GM12878 (cell line): ENCODE results near the gene SRSF8.

ENCODE experiments used
- BHLHE40 ChIP-seq, 2 experiments: fragments of 450-650 bp in 1 of 2; IDR thresholded peaks; 2 replicates each; pipeline ENCODE4 v1.6.1; 2011 to 2017; ENCODE audit warnings: low read depth in 2 of 2, borderline replicate concordance in 1 of 2, improper control_type of control experiment in 1 of 2, low read length in 1 of 2, mild to moderate bottlenecking in 1 of 2
- CTCF ChIP-seq, 3 experiments: IDR thresholded peaks in 2 of 3; conservative IDR thresholded peaks in 1 of 3; 2 replicates each; pipeline ENCODE4 v1.5.1; 2011; ENCODE audit warnings: low read depth in 3 of 3, low read length in 3 of 3, mild to moderate bottlenecking in 3 of 3, control low read depth in 2 of 3, moderate library complexity in 2 of 3, inconsistent platforms in 1 of 3, mixed read lengths in 1 of 3; ENCODE audit not compliant: control insufficient read depth in 2 of 3, insufficient read depth in 1 of 3; ENCODE audit errors: extremely low read depth in 1 of 3
- EP300 ChIP-seq, 2 experiments: fragments of 150-350 bp in 1 of 2; IDR thresholded peaks; 2 replicates each; pipeline ENCODE4 v1.6.1; 2011 to 2012; ENCODE audit warnings: low read depth in 2 of 2, low read length in 2 of 2, borderline replicate concordance in 1 of 2, improper control_type of control experiment in 1 of 2, inconsistent platforms in 1 of 2; ENCODE audit not compliant: control insufficient read depth in 1 of 2
- EZH2 ChIP-seq: IDR thresholded peaks from 2 replicates; pipeline ENCODE4 v1.6.1; 2012; ENCODE audit warnings: low read depth, mild to moderate bottlenecking, control low read depth, inconsistent platforms, low read length, borderline replicate concordance; ENCODE audit not compliant: control insufficient read depth
- NFIC ChIP-seq: IDR thresholded peaks from 2 replicates; pipeline ENCODE4 v1.6.1; 2012; ENCODE audit warnings: low read depth, mild to moderate bottlenecking, inconsistent platforms, low read length, moderate library complexity
- PAX5 ChIP-seq: IDR thresholded peaks from 2 replicates; pipeline ENCODE4 v1.6.1; 2011; ENCODE audit warnings: low read depth, low read length, borderline replicate concordance
- POLR2A ChIP-seq: IDR thresholded peaks from 2 replicates; pipeline ENCODE4 v1.6.1; 2011; ENCODE audit warnings: low read depth, mild to moderate bottlenecking, low read length
- POLR2AphosphoS5 ChIP-seq: IDR thresholded peaks from 2 replicates; pipeline ENCODE4 v1.6.1; 2011; ENCODE audit warnings: mild to moderate bottlenecking, low read length, inconsistent platforms
- SIN3A ChIP-seq: IDR thresholded peaks from 2 replicates; pipeline ENCODE4 v1.6.1; 2012; ENCODE audit warnings: low read depth, low read length, improper control_type of control experiment
- SMARCA5 ChIP-seq: fragments of 450-650 bp; IDR thresholded peaks from 2 replicates; pipeline ENCODE4 v1.6.1; 2017; ENCODE audit warnings: mild to moderate bottlenecking
- SMC3 ChIP-seq: IDR thresholded peaks from 2 replicates; pipeline ENCODE4 v1.6.1; 2011; ENCODE audit warnings: low read length, improper control_type of control experiment, borderline replicate concordance
- ZBTB11 ChIP-seq: fragments of 450-650 bp; formaldehyde crosslinking; IDR thresholded peaks from 2 replicates; pipeline ENCODE4 v1.5.0; 2022; ENCODE audit warnings: mild to moderate bottlenecking, missing genetic modification characterization

GRCh38 chr11:95044010-95044409 is 22.7 kb upstream of the SRSF8 start:
- no peak for TF ChIP-seq CTCF (IDR thresholded peaks at IDR 0.05 in 2 of 3, conservative IDR thresholded peaks at IDR 0.05 in 1 of 3; ENCODE audit: control insufficient read depth in 2 of 3, extremely low read depth in 1 of 3, insufficient read depth in 1 of 3, low read depth in 3 of 3, low read length in 3 of 3)
- TF ChIP-seq POLR2AphosphoS5, result no peak
- no peak for TF ChIP-seq EZH2
- TF ChIP-seq SIN3A, result no peak
- TF ChIP-seq SMARCA5, result no peak
- TF ChIP-seq POLR2A, result no peak
- no peak for TF ChIP-seq ZBTB11
- TF ChIP-seq EP300 (IDR thresholded peaks at IDR 0.05; ENCODE audit: borderline replicate concordance in 1 of 2, control insufficient read depth in 1 of 2, low read depth in 2 of 2, low read length in 2 of 2), result no peak
- no peak for TF ChIP-seq BHLHE40 (IDR thresholded peaks at IDR 0.05; ENCODE audit: borderline replicate concordance in 1 of 2, low read depth in 2 of 2, low read length in 1 of 2)
- TF ChIP-seq NFIC, result no peak
- no peak for TF ChIP-seq SMC3
- TF ChIP-seq PAX5, result no peak
